CD4-positive, alpha-beta T cell treated with Interleukin-6 for 4 hours (primary cell): ENCODE results near the gene ARID2.

Source experiments
- DNase-seq: peaks from one replicate; pipeline ENCODE4 v3.0.0-alpha.2; 2020; ENCODE audit warnings: mixed read lengths

Gene ARID2

DNA sequence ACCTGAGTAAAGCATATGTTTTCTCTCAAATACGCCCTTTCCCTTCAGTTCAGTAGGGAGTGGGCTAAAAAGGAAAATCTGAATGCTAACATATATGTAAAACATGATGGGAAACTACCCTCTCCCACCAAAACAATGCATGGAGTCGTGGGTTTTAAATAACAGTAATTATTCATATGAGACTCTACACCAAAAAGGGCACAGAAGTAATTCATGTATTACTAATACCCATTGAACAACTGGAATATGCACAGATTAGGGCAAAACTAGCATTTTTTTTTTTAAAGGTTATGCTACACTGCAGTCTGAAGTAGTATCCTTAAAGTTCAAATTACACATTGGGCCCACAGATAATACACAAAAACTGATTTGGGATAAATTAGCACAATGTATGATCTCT is 8.1 kb upstream of the ARID2 start:
- DNase-seq, result no peak

DNA sequence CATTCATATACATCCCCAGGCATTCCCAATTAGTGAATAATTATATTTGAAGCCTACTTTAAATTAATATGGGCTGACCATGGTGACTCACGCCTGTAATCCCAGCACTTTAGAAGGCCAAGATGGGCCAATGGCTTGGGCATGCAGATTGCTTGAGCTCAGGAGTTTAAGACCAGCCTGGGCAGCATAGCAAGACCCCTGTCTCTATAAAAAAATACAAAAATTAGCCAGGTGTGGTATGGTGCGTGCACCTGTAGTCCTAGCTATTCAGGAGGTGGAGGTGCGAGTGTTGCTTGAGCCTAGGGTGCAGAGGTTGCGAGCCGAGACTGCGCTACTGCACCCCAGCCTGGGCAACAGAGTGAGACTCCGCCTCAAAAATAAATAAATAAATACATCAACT is 7.6 kb upstream of the ARID2 start:
- no peak for DNase-seq

DNA sequence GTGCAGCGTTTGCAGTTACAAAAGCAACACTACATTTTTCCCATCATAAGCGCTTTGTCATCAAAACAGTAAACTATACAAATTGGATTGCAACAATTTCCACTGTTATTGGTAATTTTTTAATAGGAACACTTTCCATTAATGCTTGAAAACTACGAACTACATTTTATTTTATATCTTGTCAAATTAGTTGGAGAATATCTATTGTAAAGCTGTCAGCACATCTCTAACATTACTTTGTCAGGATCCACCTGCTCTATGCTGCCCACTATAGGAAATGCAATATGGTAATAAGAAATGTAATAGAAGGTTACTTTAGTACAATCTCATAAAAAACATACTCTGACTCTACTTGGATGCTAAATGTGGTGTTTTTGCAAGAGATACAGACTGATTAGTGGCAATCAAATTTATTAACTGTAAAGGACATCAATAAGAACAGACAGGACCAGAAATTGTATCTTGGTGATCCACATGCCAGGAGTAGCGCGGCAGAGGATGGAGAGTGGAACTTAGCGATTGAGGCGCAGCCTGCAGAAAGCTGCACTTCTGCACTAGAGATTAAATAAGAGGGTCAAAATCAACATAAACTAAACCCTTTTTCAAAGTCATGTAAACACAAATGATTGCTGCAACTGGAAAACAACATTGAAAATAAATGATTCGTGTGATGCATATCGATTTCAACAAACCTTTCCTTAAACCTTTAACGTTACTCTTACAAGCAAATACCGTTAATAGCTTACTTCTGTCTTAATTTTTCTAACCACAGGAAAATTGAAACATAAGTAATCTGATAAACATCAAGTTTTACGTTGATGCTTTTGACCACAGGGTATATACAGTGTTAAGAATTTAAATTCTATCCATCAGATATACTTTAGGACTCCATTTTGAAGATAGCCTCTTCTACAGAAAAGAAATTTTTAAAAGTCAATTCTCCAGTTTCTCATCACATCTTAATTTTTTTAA is 3.6 kb upstream of the ARID2 start:
- peak; percentile 45 for DNase-seq

DNA sequence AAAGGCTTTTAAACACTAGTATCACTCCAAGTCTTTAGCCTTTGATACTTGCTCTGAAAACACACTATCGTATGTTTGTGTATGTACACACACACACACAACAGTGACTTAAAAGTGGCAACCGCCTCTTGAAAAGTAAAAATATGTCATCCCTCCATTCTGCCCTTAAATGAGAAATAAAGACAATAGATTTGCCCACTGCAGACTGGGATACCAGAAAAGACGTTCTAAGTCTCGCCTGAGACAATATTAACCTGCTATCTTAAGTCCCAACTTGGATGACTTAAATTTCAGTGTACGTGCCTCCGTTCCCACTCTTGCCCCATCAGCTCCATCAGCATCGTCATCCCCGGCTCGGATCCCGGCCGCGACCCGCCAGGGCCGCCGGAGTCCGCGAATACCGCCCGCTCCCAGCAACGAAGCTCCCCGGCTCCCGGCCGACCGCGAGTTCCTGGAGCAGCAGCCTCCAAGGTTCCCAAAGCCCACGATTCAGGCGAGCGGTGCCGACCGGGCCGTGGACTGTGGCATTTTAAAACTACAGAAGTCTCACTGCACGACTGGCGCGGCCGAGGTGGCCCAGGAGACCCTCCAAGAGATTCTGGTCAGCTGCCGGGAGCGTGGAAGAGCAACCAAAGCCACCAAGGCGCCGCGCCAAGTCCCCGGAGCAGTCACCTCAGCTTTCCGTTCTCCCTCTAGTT is 2.8 kb upstream of the ARID2 start:
- peak; percentile 46 for DNase-seq

DNA sequence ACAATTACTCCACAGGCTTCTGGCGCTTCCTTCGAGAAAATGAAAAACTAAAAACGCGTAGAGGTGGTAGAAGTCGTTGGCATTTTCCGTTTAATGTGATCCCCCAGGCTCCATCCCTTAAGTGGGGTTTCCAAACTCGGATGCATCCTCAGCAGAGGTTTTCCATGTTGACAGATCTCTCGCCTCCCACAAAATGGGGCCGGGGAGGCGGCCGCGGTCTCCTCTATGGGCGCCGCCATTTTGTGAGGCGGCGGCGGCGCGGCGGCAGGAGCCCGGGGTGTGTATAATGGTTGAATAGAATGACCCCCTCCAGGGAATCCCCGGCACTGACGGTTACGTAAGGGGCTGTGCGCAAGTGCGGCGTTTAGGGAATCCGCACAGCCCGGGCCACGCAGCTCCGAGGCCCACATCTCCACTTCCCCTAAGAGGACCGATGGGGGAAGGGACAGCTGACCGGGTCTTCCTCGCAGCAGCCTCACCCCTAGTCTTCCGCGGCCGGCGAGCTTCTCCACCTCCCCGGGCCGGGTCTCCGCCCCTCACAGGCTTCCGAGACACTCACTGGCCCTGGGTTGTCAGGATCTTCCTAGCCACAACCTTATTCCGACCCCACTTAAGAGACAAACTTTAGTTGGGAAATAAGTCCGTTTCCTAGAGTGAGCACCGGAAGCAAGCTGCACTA is 2.1 kb upstream of the ARID2 start:
- peak; percentile 82 for DNase-seq

DNA sequence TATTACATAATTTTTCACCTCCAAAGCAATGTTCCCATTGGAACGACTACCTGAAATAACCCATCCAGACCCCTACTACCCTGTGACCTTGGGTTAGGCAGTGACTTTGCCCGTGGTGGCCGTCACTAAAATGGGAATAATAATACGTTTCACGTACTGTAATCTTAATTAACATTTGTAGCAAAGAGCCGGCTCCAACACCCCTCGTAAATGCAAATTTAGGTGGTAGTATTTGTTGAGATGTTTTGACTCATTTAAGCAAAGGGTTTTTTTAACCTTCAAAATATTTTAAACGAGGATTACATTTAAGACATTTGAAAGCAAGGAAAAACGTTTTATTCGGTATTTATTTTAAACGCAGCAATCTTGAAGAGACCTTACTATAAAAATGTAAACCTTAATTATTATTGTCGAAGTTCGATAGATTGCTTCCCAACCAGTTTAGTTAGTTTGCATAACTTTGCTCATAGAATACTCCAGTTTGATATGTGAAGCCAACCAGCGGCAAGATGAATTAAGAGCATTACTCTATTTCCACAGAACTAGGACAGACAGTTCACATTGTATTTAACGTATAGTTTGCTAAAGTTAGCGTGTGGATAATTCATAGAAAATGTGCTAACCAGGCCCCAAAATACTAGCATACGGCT is 1.4 kb upstream of the ARID2 start:
- no peak for DNase-seq

DNA sequence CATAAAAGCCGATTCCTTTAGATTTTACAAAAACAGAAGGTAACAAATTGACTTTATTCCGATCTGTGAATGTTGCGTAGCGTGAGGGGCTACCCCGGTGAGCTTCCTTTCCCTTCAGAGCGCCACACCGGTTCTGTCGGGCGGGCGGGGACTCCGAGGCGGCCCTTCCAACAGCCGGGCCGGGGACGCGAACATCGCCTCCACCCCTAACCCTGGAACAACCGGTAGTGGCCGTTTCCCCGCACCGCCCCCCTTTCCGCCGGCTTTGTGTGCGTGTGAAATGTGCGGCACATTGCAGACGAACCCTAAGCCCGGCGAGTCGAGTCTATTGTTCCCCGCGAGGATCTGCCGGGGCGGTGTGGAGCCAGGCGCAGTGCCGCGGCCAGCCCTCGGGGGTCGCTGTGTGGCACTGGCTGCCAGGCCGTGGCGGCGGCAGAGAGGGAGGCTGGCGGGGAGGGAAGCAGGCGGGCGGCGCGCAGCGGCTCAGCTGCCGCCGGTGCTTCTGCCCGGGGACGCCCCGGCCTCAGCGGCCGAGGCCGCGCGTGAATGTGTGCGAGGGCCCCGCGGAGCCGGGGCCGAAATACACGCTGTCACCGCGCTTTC is 775 bp upstream of the ARID2 start:
- DNase-seq, result peak; percentile 96

DNA sequence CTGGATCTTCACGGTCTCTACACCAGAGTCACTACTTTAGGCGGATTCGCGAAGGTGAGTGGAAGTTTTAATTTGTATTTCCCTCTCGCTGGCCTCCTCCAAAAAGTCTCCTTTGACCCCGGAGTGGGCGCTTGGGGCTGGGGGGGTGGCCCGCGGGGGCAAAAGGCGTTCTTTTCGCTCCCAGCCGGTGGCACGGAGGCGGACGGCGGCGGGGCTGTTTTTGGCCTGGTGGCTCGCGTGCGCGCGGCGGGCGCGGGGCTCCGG is 510 bp downstream of the ARID2 start:
- peak; percentile 44 for DNase-seq

DNA sequence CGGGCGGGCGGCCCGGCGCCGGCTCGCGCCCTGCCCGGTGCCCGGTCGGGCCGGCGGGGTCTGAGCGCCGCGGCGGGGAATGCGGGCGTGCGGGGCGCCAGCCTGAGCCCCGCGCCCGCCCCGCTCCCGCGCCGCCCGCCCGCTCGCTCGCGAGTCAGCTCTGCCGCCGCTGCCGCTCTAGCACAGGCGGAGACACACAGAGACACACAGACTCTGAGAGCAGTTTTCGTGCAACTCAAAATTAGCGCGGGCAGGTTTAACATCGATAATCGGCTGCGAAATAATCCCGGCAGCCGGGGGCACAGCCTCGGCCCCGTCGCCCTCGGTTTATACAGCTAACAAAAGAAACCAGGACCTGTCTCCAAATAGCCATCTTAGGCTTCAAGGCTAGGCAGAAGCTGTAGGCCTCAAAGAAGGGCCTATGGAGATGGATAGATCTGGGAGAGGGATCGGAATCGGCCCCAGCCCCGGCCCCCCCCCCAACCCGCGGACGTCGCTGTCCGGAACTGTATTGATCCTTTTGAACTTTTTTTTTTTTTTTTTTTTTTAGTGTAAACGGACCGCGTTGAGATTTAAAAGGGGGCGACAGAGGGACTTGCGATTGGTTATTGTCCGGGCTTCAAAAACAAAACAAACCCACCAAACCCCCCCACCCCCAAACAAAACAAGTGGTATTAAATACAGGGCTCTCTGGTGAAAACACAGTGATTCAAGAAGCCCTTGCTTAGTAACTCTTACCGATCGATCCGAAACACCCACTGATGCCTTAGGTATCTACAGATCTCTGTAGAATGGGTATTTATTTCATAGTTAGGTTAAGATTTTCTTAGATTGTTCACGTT is 1.1 kb downstream of the ARID2 start:
- peak; percentile 69 for DNase-seq

DNA sequence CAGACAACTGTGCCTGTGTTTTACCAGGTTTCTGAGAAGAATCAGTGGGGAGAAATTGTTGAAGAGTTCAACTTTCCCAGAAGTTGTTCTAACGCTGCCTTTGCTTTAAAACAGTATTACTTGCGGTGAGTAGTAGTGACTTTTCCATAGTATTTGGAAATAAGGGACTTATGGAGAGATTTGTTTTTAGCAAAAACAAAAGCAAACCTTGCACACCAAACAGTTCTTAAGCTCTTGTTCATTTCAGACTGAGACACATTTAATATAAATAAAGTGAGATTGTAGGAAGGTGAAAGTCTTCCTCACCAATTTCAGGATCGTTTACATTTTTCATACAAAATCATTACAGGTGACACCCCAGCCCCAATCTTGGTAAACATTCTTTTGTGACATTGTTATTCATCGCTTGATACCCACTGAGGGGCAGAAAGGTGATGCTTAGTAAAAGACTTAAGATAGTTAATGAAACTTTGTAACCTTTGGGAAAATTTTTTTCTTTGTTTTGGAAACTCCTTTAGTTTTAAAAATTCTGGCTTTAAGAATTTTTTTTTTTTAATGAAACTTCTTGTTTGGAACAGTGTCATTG is 1.8 kb downstream of the ARID2 start:
- DNase-seq, result no peak

DNA sequence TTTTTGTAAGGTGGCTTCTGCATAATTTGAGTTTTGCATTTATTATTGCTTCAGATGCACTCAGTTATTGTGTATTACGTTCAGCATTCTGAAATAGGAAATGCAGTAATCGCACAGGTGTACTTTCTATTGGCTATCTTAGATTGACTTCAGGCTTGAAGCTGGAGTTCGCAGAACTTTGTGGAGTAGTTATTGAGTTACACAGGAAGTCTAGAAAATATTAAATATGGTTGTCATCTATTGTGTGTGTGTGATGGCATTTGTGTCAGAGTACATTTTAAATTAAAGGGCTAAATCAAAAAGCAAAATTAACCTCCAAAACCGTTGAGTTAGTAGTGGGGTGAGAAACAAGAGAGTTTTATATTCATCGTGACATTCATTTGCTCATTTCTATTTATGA is 2.7 kb downstream of the ARID2 start:
- peak; percentile 31 for DNase-seq

DNA sequence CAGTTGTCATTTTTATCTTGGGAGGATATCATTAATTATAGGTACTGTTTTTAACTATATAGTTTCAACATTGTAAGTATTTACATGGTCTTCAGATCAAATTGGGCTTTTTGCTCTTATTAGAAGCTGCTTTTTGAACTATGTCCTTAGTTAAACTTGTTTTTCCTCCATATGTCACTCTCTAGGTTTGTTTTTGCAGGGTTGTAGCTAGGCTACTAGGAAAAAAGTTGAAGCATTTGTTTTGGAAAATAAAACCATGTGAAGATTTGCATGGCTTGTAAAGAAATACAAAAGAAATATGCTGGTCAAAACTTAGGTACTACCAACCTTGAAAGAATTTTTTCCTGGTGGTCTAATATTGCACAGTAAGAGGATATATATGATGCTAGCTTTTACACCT is 3.4 kb downstream of the ARID2 start:
- DNase-seq, result no peak

DNA sequence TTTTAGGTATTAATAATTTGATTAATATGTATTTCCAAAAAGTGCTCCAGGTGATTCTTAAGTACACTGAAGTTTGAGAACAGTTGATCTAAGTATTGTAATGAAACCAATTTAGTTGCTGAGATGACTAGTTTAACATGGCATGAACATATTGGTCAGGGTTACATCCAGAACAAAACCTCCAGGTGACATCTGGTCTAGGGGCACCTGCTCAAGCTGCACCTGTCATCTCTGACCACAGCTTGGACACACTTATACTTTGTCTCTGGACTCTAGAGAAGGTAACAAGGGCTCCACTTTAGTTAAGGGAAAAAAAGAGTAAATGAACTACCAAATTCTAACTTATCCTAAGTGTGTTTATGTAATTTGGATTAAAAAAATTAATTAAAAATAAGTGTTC is 8.1 kb downstream of the ARID2 start:
- DNase-seq, result no peak

DNA sequence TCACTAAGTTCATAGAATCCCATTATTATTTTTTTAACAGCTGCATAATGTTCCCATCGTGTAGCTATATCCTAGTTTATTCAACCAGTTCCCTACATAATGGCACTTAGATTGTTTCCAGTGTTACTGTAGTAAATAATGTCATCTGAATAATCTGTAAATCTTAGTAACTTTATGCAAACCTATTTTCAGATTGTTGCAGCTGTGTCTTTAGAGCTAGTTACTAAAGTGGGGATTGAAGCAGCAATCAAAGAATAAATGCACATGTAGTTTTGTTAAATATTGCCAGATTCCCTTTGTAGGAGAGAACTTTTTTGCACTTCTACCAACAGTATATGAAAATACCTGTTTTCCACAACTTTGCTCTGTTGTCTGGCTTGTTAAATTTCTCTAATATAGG is 13.1 kb downstream of the ARID2 start:
- DNase-seq, result no peak

DNA sequence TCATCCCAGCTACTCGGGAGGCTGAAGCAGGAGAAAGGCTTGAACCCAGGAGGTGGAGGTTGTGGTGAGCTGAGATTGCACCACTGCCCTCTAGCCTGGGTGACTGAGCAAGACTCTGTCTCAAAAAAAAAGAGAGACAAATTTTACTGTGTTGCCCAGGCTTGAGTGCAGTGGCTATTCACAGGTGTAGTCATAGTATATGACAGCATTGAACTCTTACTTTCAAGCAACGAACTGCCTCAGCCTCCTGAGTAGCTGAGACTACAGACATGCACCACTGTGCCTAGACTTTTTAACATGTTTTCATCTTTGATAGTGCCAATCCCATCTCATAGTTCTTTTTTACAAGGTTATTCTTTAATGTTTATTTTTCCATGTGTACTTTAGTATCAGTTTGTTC is 13.7 kb downstream of the ARID2 start:
- DNase-seq, result no peak

DNA sequence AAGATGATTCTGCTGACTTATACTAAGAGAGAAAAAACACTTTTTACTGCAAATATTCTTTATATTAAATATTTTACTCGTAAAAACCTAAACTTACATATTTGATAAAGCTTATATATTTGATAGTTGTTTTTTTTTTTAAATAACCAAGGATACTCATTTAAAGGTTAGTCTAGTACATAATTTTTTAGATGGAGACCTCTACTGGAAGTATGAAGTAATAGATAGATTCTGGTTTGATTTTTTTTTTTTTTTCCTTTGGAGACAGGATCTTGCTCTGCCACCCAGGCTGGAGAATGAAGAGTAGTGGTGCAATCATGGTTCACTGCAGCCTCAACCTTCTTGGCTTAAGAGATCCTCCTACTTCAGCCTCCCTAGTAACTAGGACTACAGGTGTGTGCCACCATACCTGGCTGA is 16.4 kb downstream of the ARID2 start:
- DNase-seq, result no peak

DNA sequence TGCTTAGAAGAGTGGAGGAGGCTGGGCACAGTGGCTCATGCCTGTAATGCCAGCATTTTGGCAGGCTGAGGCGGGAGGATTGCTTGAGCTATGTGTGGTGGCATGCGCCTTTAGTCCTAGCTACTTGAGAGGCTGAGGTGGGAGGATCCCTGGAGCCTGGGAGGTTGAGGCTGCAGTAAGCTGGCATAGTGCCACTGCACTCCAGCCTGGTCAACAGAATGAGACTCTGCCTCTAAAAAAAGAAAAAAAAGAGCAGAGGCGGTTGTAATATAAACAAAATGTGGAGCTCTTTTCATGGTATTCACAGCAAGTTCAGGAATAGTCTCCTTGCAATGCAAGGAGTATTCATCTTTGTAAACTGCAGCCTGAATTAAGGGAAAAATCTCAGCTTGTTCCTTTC is 27.2 kb downstream of the ARID2 start:
- DNase-seq, result no peak

DNA sequence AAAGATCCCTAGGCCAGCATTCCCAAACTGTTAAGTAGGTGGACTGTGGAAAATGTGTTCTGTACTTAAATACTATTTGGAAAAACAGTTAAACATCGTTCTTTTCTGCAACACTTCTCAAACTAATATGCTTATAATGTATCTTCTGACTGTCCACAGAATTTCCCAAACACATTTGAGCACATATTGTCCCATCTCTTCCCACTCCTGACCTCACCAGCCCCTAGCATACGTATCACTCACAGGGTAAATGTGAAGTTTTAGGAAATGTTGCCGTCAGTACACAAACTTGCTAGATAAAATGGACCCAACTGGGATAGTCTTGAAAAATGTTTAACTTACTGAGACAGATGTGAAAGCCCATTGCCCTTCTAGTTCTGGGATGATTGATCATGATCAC is 27.7 kb downstream of the ARID2 start:
- DNase-seq, result no peak

DNA sequence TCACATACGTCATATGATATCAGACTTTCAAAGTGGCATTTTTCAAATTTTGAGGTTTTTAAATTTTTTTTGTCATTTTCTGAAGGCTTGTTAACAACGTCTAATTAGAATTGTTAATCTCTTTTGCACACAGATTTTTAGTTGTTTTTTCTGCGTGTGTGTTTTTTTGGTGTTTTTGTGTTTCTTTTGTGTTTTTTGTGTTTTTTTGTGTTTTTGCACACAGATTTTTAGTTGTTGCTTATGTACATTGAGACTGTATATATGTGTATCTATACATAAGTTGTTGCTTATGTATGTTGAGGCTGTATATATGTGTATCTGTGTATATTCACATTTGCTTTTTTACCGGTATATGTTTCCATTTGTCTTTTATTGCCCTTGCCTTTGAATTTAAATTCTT is 30.8 kb downstream of the ARID2 start:
- no peak for DNase-seq

DNA sequence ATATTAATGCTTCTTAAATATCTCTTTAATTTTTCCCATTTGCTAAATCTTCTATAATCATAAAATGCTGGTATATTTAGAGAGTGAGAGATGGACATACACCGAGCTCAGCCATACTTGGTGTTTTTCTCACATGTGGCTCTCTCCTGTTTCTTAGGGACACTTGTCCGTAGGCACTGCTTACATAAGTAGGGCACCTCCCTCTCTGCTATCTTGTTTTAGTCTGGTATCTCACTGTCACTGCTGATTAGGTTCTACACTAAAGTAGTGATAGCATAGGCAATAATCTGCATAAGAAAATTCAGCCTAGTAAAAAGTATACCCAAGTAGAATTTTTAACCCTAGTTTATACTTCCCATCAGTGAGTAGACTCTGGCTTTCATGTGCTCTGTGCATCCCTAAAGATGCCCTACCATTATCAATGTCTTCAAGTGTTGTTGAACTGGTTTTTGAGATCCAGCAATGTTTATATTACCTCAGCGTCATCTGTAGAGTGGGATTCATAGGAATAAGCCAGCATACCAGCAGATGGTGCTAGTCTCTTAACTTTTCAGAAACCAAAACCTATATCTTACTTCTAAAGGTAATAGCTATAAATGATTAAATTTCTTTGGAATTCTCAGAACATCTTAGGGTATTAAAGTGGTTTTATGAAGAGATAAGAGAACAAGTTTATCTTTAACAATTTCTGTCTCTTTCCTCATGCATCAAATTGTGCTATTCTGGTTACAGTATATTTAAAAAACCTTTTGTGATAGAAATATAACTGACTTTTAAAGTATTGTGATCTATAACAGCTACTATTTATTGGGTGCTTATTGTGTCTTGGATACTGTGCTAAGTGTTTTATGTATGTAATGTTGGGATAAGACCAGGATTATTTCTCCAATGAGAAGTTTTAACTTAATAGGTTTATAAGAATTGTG is 32.9 kb downstream of the ARID2 start:
- peak; percentile 24 for DNase-seq
